Endodermal cell (in vitro differentiated cells): ENCODE data around the gene ACKR3. TPM values are rescaled to one million over a fixed set of nuclear protein-coding genes. Genes with fewer than 3 reads are reported as not detected.

Experiments
- DNase-seq: peaks from one replicate; pipeline ENCODE4 v3.0.0-alpha.2; 2017
- H3K27ac ChIP-seq: 2 replicates; pipeline ENCODE4 v1.5.1; 2013; ENCODE audit warnings: mild to moderate bottlenecking, low read depth, low read length, moderate library complexity
- H3K27me3 ChIP-seq: 2 replicates; pipeline ENCODE4 v1.6.1; 2013; ENCODE audit warnings: mild to moderate bottlenecking, low read length, moderate library complexity; ENCODE audit not compliant: insufficient read depth, control insufficient read depth, poor library complexity, severe bottlenecking
- H3K36me3 ChIP-seq: 2 replicates; pipeline ENCODE4 v1.7.0; 2013; ENCODE audit warnings: mild to moderate bottlenecking, low read length, moderate library complexity; ENCODE audit not compliant: control insufficient read depth, insufficient read depth
- H3K4me1 ChIP-seq: one replicate; pipeline ENCODE4 v1.7.0; 2013; ENCODE audit warnings: low read length; ENCODE audit not compliant: control insufficient read depth, insufficient read depth
- H3K4me3 ChIP-seq: 2 replicates; pipeline ENCODE4 v1.5.1; 2013; ENCODE audit warnings: mild to moderate bottlenecking, low read length, moderate library complexity
- H3K9ac ChIP-seq: 2 replicates; pipeline ENCODE4 v1.6.1; 2013; ENCODE audit warnings: mild to moderate bottlenecking, low read length, moderate library complexity; ENCODE audit not compliant: poor library complexity, severe bottlenecking; ENCODE audit errors: extremely low read depth
- H3K9me3 ChIP-seq: 2 replicates; pipeline ENCODE4 v1.6.1; 2013; ENCODE audit warnings: mild to moderate bottlenecking, low read length, moderate library complexity; ENCODE audit not compliant: control insufficient read depth
- H3K27ac Mint-ChIP-seq: 2 replicates; pipeline ENCODE4 v1.8.0; 2020; ENCODE audit warnings: mixed read lengths
- H3K27me3 Mint-ChIP-seq: 2 replicates; pipeline ENCODE4 v1.8.0; 2021; ENCODE audit warnings: mild to moderate bottlenecking, mixed read lengths; ENCODE audit not compliant: insufficient read depth
- H3K36me3 Mint-ChIP-seq: 2 replicates; pipeline ENCODE4 v1.8.0; 2020; ENCODE audit warnings: low read depth, mixed read lengths
- H3K4me1 Mint-ChIP-seq: 2 replicates; pipeline ENCODE4 v1.8.0; 2020; ENCODE audit warnings: mixed read lengths
- H3K4me3 Mint-ChIP-seq: 2 replicates; pipeline ENCODE4 v1.8.0; 2020; ENCODE audit warnings: mild to moderate bottlenecking, moderate library complexity, mixed read lengths
- H3K9me3 Mint-ChIP-seq: 2 replicates; pipeline ENCODE4 v1.8.0; 2020; ENCODE audit warnings: mild to moderate bottlenecking, mixed read lengths
- CTCF ChIP-seq: fragments of 200-600 bp; sonication (generic); conservative IDR thresholded peaks from 2 replicates; pipeline ENCODE4 v1.5.0; 2021; ENCODE audit warnings: antibody characterized with exemption, mild to moderate bottlenecking
- WGBS, 2 experiments: methylation state at CpG; one replicate each; pipeline versions ENCODE4 v1.1.5 to v1.1.7; 2013; ENCODE audit warnings: missing lambda C conversion rate in 2 of 2, mixed read lengths in 1 of 2; ENCODE audit not compliant: insufficient coverage in 1 of 2, insufficient read length in 1 of 2; 5-methylcytosine and 5-hydroxymethylcytosine counted together
- total RNA-seq, 2 donors: library from RNA; stranded (reverse); fragmentation: NEBNext Ultra II Directional in 1 of 2; extraction: Animal tissue kit (Norgen Biotek cat#: 25700) in 1 of 2; gene quantifications; 2 replicates in 1 of 2; 3 replicates in 1 of 2; pipeline ENCODE4 v1.2.1, GENCODE V29; 2021

ACKR3 gene
- total RNA-seq, 2 donors from 2014 or later = 76.9 to 110 TPM

GRCh38 chr2:236583621-236584203 is 14.1 kb downstream of the ACKR3 start:
- peaks cover 35% of the 10 kb centered on the region for H3K36me3 Mint-ChIP-seq
- H3K27ac Mint-ChIP-seq = no peak overlapping the region
- Histone ChIP-seq H3K9ac (no peak overlapping the region), H3K9me3 (peaks cover 6% of the 10 kb centered on the region), H3K4me3 (no peak overlapping the region), H3K27me3 (no peaks in the 10 kb centered on the region), H3K27ac (no peak overlapping the region), H3K36me3 (peaks cover 40% of the 10 kb centered on the region), H3K4me1 (peaks cover 2% of the 10 kb centered on the region)
- H3K27me3 Mint-ChIP-seq = no peaks in the 10 kb centered on the region
- peaks cover 6% of the 10 kb centered on the region for H3K9me3 Mint-ChIP-seq
- TF ChIP-seq CTCF = no peak
- peaks cover 16% of the 10 kb centered on the region for H3K4me1 Mint-ChIP-seq
- 92 to 94% methylated on average over 11 to 14 of the region's 14 CpGs for WGBS, 2 experiments
- DNase-seq = no peak
- no peak overlapping the region for H3K4me3 Mint-ChIP-seq

- 95 to 98% methylated on average over 11 to 16 of the region's 16 CpGs for WGBS, 2 experiments
- Mint-ChIP-seq H3K27me3 (no peaks in the 10 kb centered on the region), H3K9me3 (peaks cover 6% of the 10 kb centered on the region), H3K36me3 (peaks cover 27% of the 10 kb centered on the region), H3K4me1 (peaks cover 8% of the 10 kb centered on the region), H3K4me3 (no peak overlapping the region), H3K27ac (no peak overlapping the region)
- H3K9me3 ChIP-seq = peaks cover 6% of the 10 kb centered on the region
- no peak for DNase-seq
- H3K27ac ChIP-seq = no peak overlapping the region
- no peak overlapping the region for H3K9ac ChIP-seq
- no peaks in the 10 kb centered on the region for H3K4me1 ChIP-seq
- no peak for TF ChIP-seq CTCF
- no peaks in the 10 kb centered on the region for H3K27me3 ChIP-seq
- H3K4me3 ChIP-seq = no peak overlapping the region
- H3K36me3 ChIP-seq = peaks cover 30% of the 10 kb centered on the region
Observed at GRCh38 chr2:236584521-236585384, 15.1 kb downstream of the ACKR3 start.

GRCh38 chr2:236585966-236586365 is 16.3 kb downstream of the ACKR3 start:
- no peak for TF ChIP-seq CTCF
- H3K27me3 ChIP-seq = no peaks in the 10 kb centered on the region
- H3K9me3 ChIP-seq = peaks cover 6% of the 10 kb centered on the region
- H3K9me3 Mint-ChIP-seq = peaks cover 6% of the 10 kb centered on the region
- no peak overlapping the region for H3K27ac Mint-ChIP-seq
- H3K36me3 Mint-ChIP-seq = peaks cover 15% of the 10 kb centered on the region
- H3K36me3 ChIP-seq = peaks cover 18% of the 10 kb centered on the region
- DNase-seq = no peak
- WGBS, 2 experiments = 93 to 99% methylated on average over 5 of the region's 5 CpGs
- no peaks in the 10 kb centered on the region for H3K4me1 ChIP-seq
- H3K4me3 ChIP-seq = no peak overlapping the region
- H3K4me1 Mint-ChIP-seq = peaks cover 8% of the 10 kb centered on the region
- H3K4me3 Mint-ChIP-seq = no peak overlapping the region
- H3K9ac ChIP-seq = no peak overlapping the region
- no peaks in the 10 kb centered on the region for H3K27me3 Mint-ChIP-seq
- no peak overlapping the region for H3K27ac ChIP-seq
